ENCODE results near the gene RAMP1.

Gene RAMP1

GRCh38 chr2:237896507-237896892 lies 37.1 kb downstream of the RAMP1 start:
- no peak for DNase-seq

GRCh38 chr2:237896956-237897355 lies 37.5 kb downstream of the RAMP1 start:
- DNase-seq: no peak

GRCh38 chr2:237898057-237898414 lies 38.6 kb downstream of the RAMP1 start:
- DNase-seq: no peak

GRCh38 chr2:237900891-237901831 lies 41.7 kb downstream of the RAMP1 start:
- no peak for DNase-seq

GRCh38 chr2:237901932-237902850 lies 42.8 kb downstream of the RAMP1 start:
- DNase-seq: no peak

GRCh38 chr2:237904831-237905599 lies 45.6 kb downstream of the RAMP1 start:
- no peak for DNase-seq

DNA sequence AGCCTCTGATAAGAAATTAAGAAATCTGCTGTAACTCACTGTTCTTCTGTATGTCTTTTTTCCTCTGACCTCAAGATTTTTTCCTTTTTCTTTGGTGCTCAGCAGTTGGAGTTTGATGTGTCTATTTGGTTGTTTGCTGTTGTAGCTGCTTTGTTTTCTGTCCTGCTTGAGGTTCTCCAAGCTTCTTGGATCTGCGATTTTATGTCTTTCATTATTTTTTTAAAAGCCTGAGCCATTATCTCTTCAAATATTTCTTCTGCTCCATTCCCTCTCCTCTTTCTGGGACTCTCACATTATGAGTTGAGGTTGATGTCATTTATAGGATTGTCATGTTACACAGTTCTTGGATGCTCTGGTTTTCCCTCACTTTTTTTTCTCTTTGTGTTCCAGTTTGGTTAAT lies 47.7 kb downstream of the RAMP1 start:
- no peak for DNase-seq

DNA sequence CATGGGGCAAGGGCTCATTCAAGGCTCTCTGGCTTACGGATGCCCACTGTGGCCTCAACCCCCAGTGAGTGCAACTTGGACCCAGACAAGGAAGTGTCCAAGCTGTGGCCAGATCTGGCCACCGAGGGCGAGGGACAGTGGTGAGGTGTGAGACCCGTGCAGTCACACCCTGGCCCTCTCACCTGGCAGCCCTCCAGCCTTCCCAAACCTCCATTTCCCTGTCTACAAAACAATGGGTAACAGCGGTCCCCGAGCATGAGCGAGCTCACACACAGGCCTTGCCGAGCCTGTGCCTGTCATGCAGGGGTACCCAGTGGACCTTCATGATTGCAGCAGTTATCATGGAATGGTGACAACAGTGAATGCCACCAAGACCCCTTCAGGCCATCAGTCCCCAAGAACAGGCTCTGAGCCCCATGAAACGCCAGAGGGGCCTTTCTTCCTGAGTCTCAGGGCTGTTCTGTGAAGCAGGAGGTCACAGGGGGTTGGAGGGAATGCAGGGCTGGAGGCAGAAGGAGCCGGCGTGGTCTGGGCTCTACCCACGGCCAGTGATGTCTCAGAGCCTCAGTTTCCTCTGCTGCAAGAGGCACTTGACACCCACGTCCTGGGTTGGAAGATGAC lies 49.8 kb downstream of the RAMP1 start:
- DNase-seq: no peak

- no peak for DNase-seq
Measured at GRCh38 chr2:237909801-237910475, 50.5 kb downstream of the RAMP1 start.

GRCh38 chr2:237910576-237911362 lies 51.3 kb downstream of the RAMP1 start:
- no peak for DNase-seq

DNA sequence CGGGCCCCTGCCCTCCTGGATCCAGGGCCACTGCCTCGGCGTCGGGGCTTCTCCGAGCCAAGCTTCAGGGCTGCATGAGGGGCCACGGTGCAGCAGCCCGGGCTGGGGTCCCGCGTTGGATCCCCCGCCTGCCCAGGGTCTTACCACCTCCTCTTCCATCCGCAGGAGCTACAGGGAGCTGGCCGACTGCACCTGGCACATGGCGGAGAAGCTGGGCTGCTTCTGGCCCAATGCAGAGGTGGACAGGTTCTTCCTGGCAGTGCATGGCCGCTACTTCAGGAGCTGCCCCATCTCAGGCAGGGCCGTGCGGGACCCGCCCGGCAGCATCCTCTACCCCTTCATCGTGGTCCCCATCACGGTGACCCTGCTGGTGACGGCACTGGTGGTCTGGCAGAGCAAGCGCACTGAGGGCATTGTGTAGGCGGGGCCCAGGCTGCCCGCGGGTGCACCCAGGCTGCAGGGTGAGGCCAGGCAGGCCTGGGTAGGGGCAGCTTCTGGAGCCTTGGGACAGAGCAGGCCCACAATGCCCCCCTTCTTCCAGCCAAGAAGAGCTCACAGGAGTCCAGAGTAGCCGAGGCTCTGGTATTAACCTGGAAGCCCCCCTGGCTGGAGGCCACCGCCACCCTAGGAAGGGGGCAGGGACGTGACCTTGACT lies 52.1 kb downstream of the RAMP1 start:
- no peak for DNase-seq

GRCh38 chr2:237912271-237913192 lies 53.1 kb downstream of the RAMP1 start:
- DNase-seq: no peak

GRCh38 chr2:237913193-237913917 lies 53.9 kb downstream of the RAMP1 start:
- DNase-seq: no peak

DNA sequence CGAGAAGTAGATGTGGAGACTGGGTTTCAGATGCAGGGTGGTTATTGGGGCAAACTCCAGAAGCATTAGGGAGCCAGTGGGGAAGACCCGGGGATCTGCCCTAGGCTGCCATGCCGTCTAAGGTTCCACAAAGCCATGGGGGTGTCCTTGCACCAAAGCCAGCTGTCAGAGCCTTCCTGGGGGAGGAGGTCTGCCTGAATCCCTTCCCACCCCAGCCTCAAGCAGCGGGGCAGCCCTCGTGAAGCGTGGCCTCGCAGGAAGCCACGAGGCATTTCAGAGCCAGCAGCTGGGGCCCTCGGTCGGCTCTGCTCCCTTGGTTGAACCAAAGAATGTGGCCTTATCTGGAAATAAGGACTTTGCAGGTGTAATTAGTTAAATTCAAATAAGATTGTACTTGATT lies 56.2 kb downstream of the RAMP1 start:
- no peak for DNase-seq

- DNase-seq: no peak
Measured at GRCh38 chr2:237916296-237916695, 56.9 kb downstream of the RAMP1 start.

GRCh38 chr2:237917696-237918374 lies 58.4 kb downstream of the RAMP1 start:
- no peak for DNase-seq

DNA sequence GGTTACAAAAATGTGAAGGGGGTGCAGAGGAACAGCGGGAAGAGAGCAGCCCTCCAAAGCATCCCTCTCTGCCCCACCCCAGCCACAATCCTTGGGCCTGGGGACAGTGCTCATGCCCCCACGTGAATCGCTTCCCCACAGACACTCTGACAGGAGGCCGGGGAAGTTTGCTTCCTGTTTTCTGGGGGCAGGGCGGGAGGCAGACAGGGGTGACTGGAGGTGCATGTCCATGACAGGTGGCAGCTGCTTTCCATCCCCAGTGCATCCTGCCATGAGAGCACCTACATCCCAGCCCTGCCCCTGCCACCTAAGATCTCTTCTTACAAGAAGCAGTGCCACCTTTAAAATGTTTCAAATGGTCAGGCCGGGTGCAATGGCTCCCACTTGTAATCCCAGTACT lies 60.2 kb downstream of the RAMP1 start:
- DNase-seq: no peak

DNA sequence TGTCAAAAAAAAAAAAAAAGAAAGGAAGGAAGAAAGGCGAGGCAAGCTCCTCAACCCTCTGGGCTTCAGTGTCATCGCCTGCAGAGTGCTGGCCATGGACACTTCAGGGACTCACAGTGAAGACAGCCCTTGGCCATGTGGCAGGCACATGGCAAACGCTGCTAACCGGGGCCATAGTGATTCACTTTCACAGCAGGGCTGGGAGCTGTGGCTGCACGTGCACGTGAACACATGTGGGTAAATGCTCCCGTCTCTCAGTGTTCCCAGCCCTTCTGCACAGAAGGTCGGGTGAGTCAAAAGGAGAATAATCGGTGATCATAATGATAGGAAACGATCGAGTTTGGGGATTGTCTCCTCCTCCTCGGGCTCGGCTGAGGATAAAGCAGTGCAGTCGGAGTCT lies 61.2 kb downstream of the RAMP1 start:
- no peak for DNase-seq

All from AML-193 (cell line).